Lower leg skin (tissue), 4 donors: ENCODE results near the gene DNAJC8. TPM values are rescaled to one million over a fixed set of nuclear protein-coding genes. Genes with fewer than 3 reads are reported as not detected.

Source experiments
- DNase-seq, 2 donors: peaks; one replicate each; pipeline ENCODE4 v3.0.0-alpha.2; 2019; ENCODE audit warnings: low spot score in 2 of 2
- H3K4me3 ChIP-seq: fragments of 200-600 bp; sonication (generic); 2 replicates; pipeline ENCODE4 v1.5.1; 2017; ENCODE audit warnings: mild to moderate bottlenecking, low read depth; ENCODE audit not compliant: poor library complexity, severe bottlenecking
- POLR2A ChIP-seq, 2 donors: fragments of 450-650 bp; IDR thresholded peaks; one replicate each; pipeline ENCODE4 v1.6.1; 2016 to 2017; ENCODE audit warnings: antibody characterized with exemption in 2 of 2, mild to moderate bottlenecking in 1 of 2, moderate library complexity in 1 of 2
- WGBS, 2 donors: methylation state at CpG; one replicate each; pipeline ENCODE4 v1.1.5; 2018; 5-methylcytosine and 5-hydroxymethylcytosine counted together
- intact Hi-C: fragments of 100-400 bp; cut with DNase I; formaldehyde crosslinking; loops from one replicate; pipeline ENCODE4 v1.15.0; 2023; ENCODE audit warnings: low total_unique reads
- total RNA-seq, 4 donors: library from RNA; depleted of rRNA; stranded (reverse); fragments of >200 nt; gene quantifications; one replicate each; pipeline ENCODE4 v1.1.0, GENCODE V29; 2016
- TF ChIP-seq, protein P1 (sequence below), 3 donors: fragments of 450-650 bp; IDR thresholded peaks; one replicate each; pipeline ENCODE4 v1.5.1; 2016; ENCODE audit warnings: antibody characterized with exemption in 3 of 3, mild to moderate bottlenecking in 3 of 3, moderate library complexity in 2 of 3

The DNAJC8 gene
- total RNA-seq, 4 donors from 2014 or later = 33.5 to 40.4 (median 35.3) TPM

- TF ChIP-seq, protein P1, sequence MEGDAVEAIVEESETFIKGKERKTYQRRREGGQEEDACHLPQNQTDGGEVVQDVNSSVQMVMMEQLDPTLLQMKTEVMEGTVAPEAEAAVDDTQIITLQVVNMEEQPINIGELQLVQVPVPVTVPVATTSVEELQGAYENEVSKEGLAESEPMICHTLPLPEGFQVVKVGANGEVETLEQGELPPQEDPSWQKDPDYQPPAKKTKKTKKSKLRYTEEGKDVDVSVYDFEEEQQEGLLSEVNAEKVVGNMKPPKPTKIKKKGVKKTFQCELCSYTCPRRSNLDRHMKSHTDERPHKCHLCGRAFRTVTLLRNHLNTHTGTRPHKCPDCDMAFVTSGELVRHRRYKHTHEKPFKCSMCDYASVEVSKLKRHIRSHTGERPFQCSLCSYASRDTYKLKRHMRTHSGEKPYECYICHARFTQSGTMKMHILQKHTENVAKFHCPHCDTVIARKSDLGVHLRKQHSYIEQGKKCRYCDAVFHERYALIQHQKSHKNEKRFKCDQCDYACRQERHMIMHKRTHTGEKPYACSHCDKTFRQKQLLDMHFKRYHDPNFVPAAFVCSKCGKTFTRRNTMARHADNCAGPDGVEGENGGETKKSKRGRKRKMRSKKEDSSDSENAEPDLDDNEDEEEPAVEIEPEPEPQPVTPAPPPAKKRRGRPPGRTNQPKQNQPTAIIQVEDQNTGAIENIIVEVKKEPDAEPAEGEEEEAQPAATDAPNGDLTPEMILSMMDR (IDR thresholded peaks at IDR 0.05) = no peak
- no peak for TF ChIP-seq POLR2A (IDR thresholded peaks at IDR 0.05)
- peak in 1 of 2 donors; percentile 86 for DNase-seq
- no peak overlapping the region for H3K4me3 ChIP-seq
- WGBS, 2 donors = 63 to 66% methylated on average over 14 of the region's 14 CpGs
- intact Hi-C loops = no loop called here
Measured at GRCh38 chr1:28233264-28233606, 406 bp upstream of the DNAJC8 start.

DNA sequence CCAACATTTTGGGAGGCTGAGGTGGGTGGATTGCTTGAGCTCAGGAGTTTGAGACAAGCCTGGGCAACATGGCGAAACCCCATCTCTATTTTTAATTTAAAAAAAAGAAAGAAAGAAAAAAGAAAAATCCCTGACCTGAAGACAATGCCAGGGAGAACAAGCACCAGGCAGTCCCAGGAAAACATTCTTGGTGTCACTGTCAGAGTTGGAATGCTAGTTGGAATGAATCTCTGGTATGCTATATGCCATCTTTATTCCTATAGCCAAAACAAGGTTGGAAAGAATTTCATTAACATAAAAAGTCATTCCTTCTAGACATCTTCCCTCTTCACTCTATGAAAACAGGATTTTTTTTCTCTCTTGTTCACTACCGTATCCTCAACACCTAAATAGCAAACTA lies 2.8 kb downstream of the DNAJC8 start:
- no peak for TF ChIP-seq POLR2A (IDR thresholded peaks at IDR 0.05)
- TF ChIP-seq, protein P1 (IDR thresholded peaks at IDR 0.05) = no peak
- H3K4me3 ChIP-seq = no peak overlapping the region
- intact Hi-C loops = no loop called here
- no peak for DNase-seq
- 67 to 73% methylated on average over 2 of the region's 2 CpGs for WGBS, 2 donors

- TF ChIP-seq, protein P1 (IDR thresholded peaks at IDR 0.05) = no peak
- no peak for TF ChIP-seq POLR2A (IDR thresholded peaks at IDR 0.05)
- no peak overlapping the region for H3K4me3 ChIP-seq
- intact Hi-C loops = no loop called here
- no peak for DNase-seq
Measured at GRCh38 chr1:28229089-28229488, 3.7 kb downstream of the DNAJC8 start.

DNA sequence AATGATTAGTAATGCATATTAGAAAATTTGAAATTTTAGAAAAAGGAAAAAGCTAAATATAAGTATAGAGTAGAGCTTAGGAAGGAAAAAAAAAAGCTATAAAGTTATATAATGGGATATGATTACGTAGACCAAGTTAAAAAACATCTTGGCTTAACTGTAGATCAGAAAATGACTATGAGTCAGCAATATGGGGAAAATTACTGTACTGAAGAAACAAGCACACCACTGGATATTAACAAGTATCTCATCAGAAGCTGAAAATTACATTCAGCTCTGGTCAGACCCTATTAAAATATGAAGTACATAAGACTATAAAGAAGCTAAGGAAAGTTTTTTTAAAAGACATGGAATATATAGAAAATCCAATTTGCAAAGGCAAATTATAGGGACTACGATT lies 19.5 kb downstream of the DNAJC8 start:
- DNase-seq = no peak
- no peak for TF ChIP-seq POLR2A (IDR thresholded peaks at IDR 0.05)
- TF ChIP-seq, protein P1 (IDR thresholded peaks at IDR 0.05) = no peak
- intact Hi-C loops = no loop called here
- H3K4me3 ChIP-seq = no peak overlapping the region
- 49 to 71% methylated on average over 2 of the region's 2 CpGs for WGBS, 2 donors

DNA sequence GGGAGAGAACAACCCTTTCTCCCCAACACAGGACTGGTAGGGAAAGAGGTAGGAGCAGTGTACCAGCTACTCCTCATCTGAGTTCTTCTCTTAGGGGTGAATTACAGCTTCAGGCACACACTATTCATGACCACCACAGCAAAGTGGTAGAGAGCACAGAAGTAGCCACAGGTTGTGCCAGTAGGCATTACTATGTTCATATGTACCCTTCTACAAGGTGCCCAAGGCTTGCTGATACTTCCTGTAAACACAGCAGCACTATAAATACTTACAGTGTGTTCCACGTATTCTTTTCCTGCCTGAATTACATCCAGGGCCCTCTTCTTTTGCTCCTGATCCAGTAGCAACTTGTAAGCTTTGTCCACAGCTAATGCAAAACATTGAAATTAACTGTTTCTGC lies 23.1 kb downstream of the DNAJC8 start:
- no peak for TF ChIP-seq POLR2A (IDR thresholded peaks at IDR 0.05)
- TF ChIP-seq, protein P1 (IDR thresholded peaks at IDR 0.05) = no peak
- no peak overlapping the region for H3K4me3 ChIP-seq
- 61 to 62% methylated on average over 1 of the region's 1 CpG for WGBS, 2 donors
- intact Hi-C loops = loop anchor here (10.0 kb wide), 1 partner anchor 115 kb away; no protein-coding TSS in a partner anchor
- DNase-seq = no peak

GRCh38 chr1:28208818-28209441 lies 23.9 kb downstream of the DNAJC8 start:
- intact Hi-C loops = loop anchor here (10.0 kb wide), 1 partner anchor 114 kb away; no protein-coding TSS in a partner anchor
- no peak for DNase-seq
- TF ChIP-seq POLR2A (IDR thresholded peaks at IDR 0.05) = no peak
- TF ChIP-seq, protein P1 (IDR thresholded peaks at IDR 0.05) = no peak
- no peak overlapping the region for H3K4me3 ChIP-seq
- WGBS, 2 donors = 39 to 42% methylated on average over 4 of the region's 4 CpGs
